CD4-positive, alpha-beta T cell (primary cell): Measurements from ENCODE around the gene HIPK2. TPM values are rescaled to one million over a fixed set of nuclear protein-coding genes. Genes with fewer than 3 reads are reported as not detected.

ENCODE experiments used
- ATAC-seq: fragments of 200-7000 bp; cut with Tn5 transposase; one replicate; pipeline ENCODE4 v1.10.0; 2022; ENCODE audit warnings: mild to moderate bottlenecking; ENCODE audit not compliant: poor library complexity
- CTCF ChIA-PET: fragments of 350-600 bp; sonication (Branson Sonifier 250); formaldehyde crosslinking; loops from one replicate; lab custom pipeline; 2021; ENCODE audit warnings: antibody characterized with exemption, inconsistent platforms; lab: Charles Lee
- POLR2A ChIA-PET: fragments of 350-600 bp; sonication (Branson Sonifier 250); formaldehyde crosslinking; loops from one replicate; lab custom pipeline; 2021; ENCODE audit warnings: antibody characterized with exemption, inconsistent platforms; lab: Charles Lee
- DNase-seq, 14 experiments: peaks; one replicate each; pipeline ENCODE4 v3.0.0-alpha.2; 2013 to 2020; ENCODE audit warnings: mixed read lengths in 2 of 14
- H3K27ac ChIP-seq, 2 donors: one replicate each; pipeline versions ENCODE4 v1.5.1 to v1.7.0; 2013; ENCODE audit warnings: low read length in 2 of 2, low read depth in 1 of 2, mild to moderate bottlenecking in 1 of 2
- H3K27me3 ChIP-seq, 2 experiments: 1 replicate in 1 of 2; 2 replicates in 1 of 2; pipeline versions ENCODE4 v1.6.1 to v1.7.0; 2013; ENCODE audit warnings: low read length in 2 of 2, control low read depth in 1 of 2, mild to moderate bottlenecking in 1 of 2, moderate library complexity in 1 of 2; ENCODE audit not compliant: insufficient read depth in 2 of 2, control insufficient read depth in 1 of 2
- H3K36me3 ChIP-seq: one replicate; pipeline ENCODE4 v1.6.1; 2013; ENCODE audit warnings: low read length, control low read depth; ENCODE audit not compliant: insufficient read depth
- H3K4me1 ChIP-seq: one replicate; pipeline ENCODE4 v1.6.1; 2013; ENCODE audit warnings: low read length, control low read depth; ENCODE audit not compliant: insufficient read depth
- H3K4me3 ChIP-seq: one replicate; pipeline ENCODE4 v1.5.1; 2013; ENCODE audit warnings: mild to moderate bottlenecking, low read length, moderate library complexity
- H3K9me3 ChIP-seq, 2 experiments: 1 replicate in 1 of 2; 2 replicates in 1 of 2; pipeline versions ENCODE4 v1.6.1 to v1.7.0; 2013; ENCODE audit warnings: low read length in 2 of 2, mild to moderate bottlenecking in 2 of 2, control low read depth in 1 of 2, moderate library complexity in 1 of 2; ENCODE audit not compliant: control insufficient read depth in 1 of 2, insufficient read depth in 1 of 2
- H3K27ac Mint-ChIP-seq: one replicate; pipeline ENCODE4 v1.8.0; 2020; ENCODE audit warnings: mixed read lengths
- H3K27me3 Mint-ChIP-seq: one replicate; pipeline ENCODE4 v1.8.0; 2021; ENCODE audit warnings: mixed read lengths
- H3K36me3 Mint-ChIP-seq: one replicate; pipeline ENCODE4 v1.8.0; 2021; ENCODE audit warnings: low read depth, mixed read lengths
- H3K4me1 Mint-ChIP-seq: one replicate; pipeline ENCODE4 v1.8.0; 2021; ENCODE audit warnings: low read depth, mixed read lengths
- H3K4me3 Mint-ChIP-seq: one replicate; pipeline ENCODE4 v1.8.0; 2020; ENCODE audit warnings: mild to moderate bottlenecking, mixed read lengths
- H3K9me3 Mint-ChIP-seq: one replicate; pipeline ENCODE4 v1.8.0; 2020; ENCODE audit warnings: mixed read lengths
- intact Hi-C, 2 experiments: fragments of 100-400 bp; cut with DNase I in 1 of 2; cut with micrococcal nuclease in 1 of 2; formaldehyde crosslinking; loops; one replicate each; pipeline versions ENCODE4 v1.15.1 to v1.9.0; 2023 to 2025; cut with DNase I, micrococcal nuclease
- total RNA-seq, 174 experiments: library from RNA in 2 of 174; stranded (reverse) in 2 of 174; gene quantifications; one replicate each; pipeline ENCODE4 v1.2.3 and lab custom pipeline; 2021 to 2026
- TF ChIP-seq, protein P1 (sequence below): fragments of 200-600 bp; IDR thresholded peaks from one replicate; pipeline ENCODE4 v1.8.0; 2022; ENCODE audit warnings: antibody characterized with exemption, mild to moderate bottlenecking

Gene HIPK2
- total RNA-seq, 2 experiments from 2014 or later, result 36.5 to 37.0 TPM

DNA sequence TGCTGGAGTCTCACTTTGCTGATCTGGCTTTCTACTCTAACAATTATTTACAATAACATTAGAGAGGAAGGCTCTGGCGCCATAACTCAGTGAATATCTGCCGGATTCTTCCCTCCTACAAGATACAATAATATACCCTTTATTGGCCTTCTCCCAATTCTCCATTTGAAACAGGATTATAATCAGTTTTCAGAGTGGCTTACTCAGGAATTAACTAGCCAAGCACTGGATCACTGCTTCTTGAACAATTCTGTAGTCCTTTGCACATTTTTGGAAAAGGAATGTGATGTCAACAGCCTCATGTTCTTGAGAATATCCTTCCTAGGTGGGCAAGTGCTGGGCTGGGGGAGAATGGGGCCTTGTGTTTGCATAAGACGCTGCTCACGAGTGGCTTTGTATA lies 125.9 kb downstream of the HIPK2 start:
- H3K9me3 Mint-ChIP-seq, result no peaks in the 10 kb centered on the region
- POLR2A ChIA-PET, result no interaction called here
- CTCF ChIA-PET, result no interaction called here

GRCh38 chr7:139651308-139651707 lies 126.5 kb downstream of the HIPK2 start:
- Mint-ChIP-seq H3K9me3 (no peaks in the 10 kb centered on the region), H3K36me3 (peaks cover 5% of the 10 kb centered on the region), H3K27me3 (no peaks in the 10 kb centered on the region), H3K4me3 (no peak overlapping the region), H3K4me1 (peaks cover 63% of the 10 kb centered on the region), H3K27ac (peak overlapping the region; percentile 42)
- Histone ChIP-seq H3K27ac (no peak overlapping the region), H3K9me3 (no peaks in the 10 kb centered on the region), H3K4me1 (peaks cover 46% of the 10 kb centered on the region), H3K4me3 (no peak overlapping the region), H3K27me3 (no peaks in the 10 kb centered on the region), H3K36me3 (peaks cover 3% of the 10 kb centered on the region)
- DNase-seq (no peak), ATAC-seq (no peak)
- POLR2A ChIA-PET, result no interaction called here
- intact Hi-C loops, result no loop called here
- CTCF ChIA-PET, result no interaction called here
- TF ChIP-seq, protein P1, sequence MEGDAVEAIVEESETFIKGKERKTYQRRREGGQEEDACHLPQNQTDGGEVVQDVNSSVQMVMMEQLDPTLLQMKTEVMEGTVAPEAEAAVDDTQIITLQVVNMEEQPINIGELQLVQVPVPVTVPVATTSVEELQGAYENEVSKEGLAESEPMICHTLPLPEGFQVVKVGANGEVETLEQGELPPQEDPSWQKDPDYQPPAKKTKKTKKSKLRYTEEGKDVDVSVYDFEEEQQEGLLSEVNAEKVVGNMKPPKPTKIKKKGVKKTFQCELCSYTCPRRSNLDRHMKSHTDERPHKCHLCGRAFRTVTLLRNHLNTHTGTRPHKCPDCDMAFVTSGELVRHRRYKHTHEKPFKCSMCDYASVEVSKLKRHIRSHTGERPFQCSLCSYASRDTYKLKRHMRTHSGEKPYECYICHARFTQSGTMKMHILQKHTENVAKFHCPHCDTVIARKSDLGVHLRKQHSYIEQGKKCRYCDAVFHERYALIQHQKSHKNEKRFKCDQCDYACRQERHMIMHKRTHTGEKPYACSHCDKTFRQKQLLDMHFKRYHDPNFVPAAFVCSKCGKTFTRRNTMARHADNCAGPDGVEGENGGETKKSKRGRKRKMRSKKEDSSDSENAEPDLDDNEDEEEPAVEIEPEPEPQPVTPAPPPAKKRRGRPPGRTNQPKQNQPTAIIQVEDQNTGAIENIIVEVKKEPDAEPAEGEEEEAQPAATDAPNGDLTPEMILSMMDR, result no peak

More for the DNA sequence above, 125.9 kb downstream of the HIPK2 start:
- Histone ChIP-seq H3K4me3 (no peak overlapping the region), H3K27ac (no peak overlapping the region), H3K27me3 (no peaks in the 10 kb centered on the region), H3K9me3 (no peaks in the 10 kb centered on the region), H3K4me1 (peaks cover 40% of the 10 kb centered on the region), H3K36me3 (peaks cover 3% of the 10 kb centered on the region)
- TF ChIP-seq, protein P1, result no peak
- Mint-ChIP-seq H3K36me3 (peaks cover 5% of the 10 kb centered on the region), H3K27me3 (no peaks in the 10 kb centered on the region), H3K4me3 (no peak overlapping the region), H3K4me1 (peaks cover 61% of the 10 kb centered on the region), H3K27ac (peak overlapping the region; percentile 42)
- intact Hi-C loops, result no loop called here
- no peak for DNase-seq
- ATAC-seq, result no peak

DNA sequence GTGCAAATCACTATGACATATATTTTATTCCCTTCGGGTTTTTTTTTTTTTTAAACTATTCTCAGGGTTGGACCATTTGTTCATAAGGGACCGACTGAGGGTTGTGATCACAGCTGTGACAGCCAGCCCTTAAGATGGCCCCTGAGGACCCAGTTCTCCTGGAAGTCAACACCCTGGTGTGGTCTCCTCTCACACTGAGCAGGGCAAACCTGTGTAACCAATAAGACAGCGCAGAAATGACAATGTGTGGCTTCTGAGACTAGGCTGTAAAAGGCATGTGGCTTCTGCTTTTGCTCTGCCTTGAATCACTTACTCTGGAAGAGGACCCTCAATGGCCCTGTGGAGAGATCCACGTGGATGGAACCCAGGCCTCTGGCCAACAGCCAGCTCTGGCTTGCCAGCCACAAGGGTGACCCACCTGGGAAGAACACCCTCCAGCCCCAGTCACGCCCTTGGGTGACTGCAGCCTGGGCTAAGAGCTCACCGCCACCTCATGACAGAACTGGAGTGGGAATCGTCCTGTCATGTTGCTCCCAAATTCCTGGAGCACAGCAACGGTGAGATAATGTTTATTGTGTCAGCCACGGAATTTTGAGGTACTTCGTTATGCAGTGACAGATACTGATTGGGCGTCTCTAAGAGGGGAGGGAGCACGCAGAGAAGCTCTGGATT lies 127.2 kb downstream of the HIPK2 start:
- intact Hi-C loops, result no loop called here
- Histone ChIP-seq H3K27me3 (no peaks in the 10 kb centered on the region), H3K36me3 (peaks cover 3% of the 10 kb centered on the region), H3K9me3 (no peaks in the 10 kb centered on the region), H3K4me1 (peaks cover 54% of the 10 kb centered on the region), H3K27ac (no peak overlapping the region), H3K4me3 (no peak overlapping the region)
- ChIA-PET CTCF (no interaction called here), POLR2A (no interaction called here)
- Mint-ChIP-seq H3K4me1 (peaks cover 63% of the 10 kb centered on the region), H3K4me3 (no peak overlapping the region), H3K27ac (peak overlapping the region; percentile 81), H3K36me3 (peaks cover 5% of the 10 kb centered on the region), H3K9me3 (no peaks in the 10 kb centered on the region), H3K27me3 (no peaks in the 10 kb centered on the region)
- DNase-seq (no peak), ATAC-seq (no peak)
- TF ChIP-seq, protein P1, result no peak
